CD4-positive, alpha-beta T cell treated with Interleukin-15 for 1 hour (primary cell): Measurements from ENCODE around the gene ATG3.
"Not testable (repeated sequence)": the region's sequence is repeated elsewhere in the genome, so short reads cannot be mapped to it uniquely, and the experiment has no call there.

ENCODE experiments used
- DNase-seq: peaks from one replicate; pipeline ENCODE4 v3.0.0-alpha.2; 2020

Gene ATG3

GRCh38 chr3:112560721-112561483 is 860 bp downstream of the ATG3 start:
- DNase-seq, result peak; percentile 59

GRCh38 chr3:112560307-112560706 is 1.5 kb downstream of the ATG3 start:
- no peak for DNase-seq

- DNase-seq, result no peak
Measured at GRCh38 chr3:112557976-112558375, 3.8 kb downstream of the ATG3 start.

- DNase-seq, result no peak
Measured at GRCh38 chr3:112555535-112556170, 6.1 kb downstream of the ATG3 start.

- DNase-seq, result no peak
Measured at GRCh38 chr3:112550859-112551258, 10.9 kb downstream of the ATG3 start.

- no peak for DNase-seq
Measured at GRCh38 chr3:112546216-112546759, 15.5 kb downstream of the ATG3 start.

- no peak for DNase-seq
Measured at GRCh38 chr3:112539825-112540650, 21.7 kb downstream of the ATG3 start.

GRCh38 chr3:112531358-112531781 is 30.4 kb downstream of the ATG3 start:
- no peak for DNase-seq

GRCh38 chr3:112530573-112530972 is 31.2 kb downstream of the ATG3 start:
- no peak for DNase-seq

- not testable (repeated sequence) for DNase-seq
Measured at GRCh38 chr3:112524127-112524526, 37.6 kb downstream of the ATG3 start.

GRCh38 chr3:112519424-112520001 is 42.2 kb downstream of the ATG3 start:
- DNase-seq, result no peak

GRCh38 chr3:112518970-112519369 is 42.8 kb downstream of the ATG3 start:
- DNase-seq, result not testable (repeated sequence)

- DNase-seq, result no peak
Measured at GRCh38 chr3:112514527-112515128, 47.1 kb downstream of the ATG3 start.

GRCh38 chr3:112512320-112512719 is 49.4 kb downstream of the ATG3 start:
- no peak for DNase-seq

GRCh38 chr3:112508860-112509259 is 52.9 kb downstream of the ATG3 start:
- no peak for DNase-seq

GRCh38 chr3:112508261-112508660 is 53.5 kb downstream of the ATG3 start:
- DNase-seq, result no peak

- DNase-seq, result no peak
Measured at GRCh38 chr3:112505907-112506306, 55.9 kb downstream of the ATG3 start.

- no peak for DNase-seq
Measured at GRCh38 chr3:112504123-112504522, 57.6 kb downstream of the ATG3 start.

- no peak for DNase-seq
Measured at GRCh38 chr3:112503304-112503972, 58.3 kb downstream of the ATG3 start.

- DNase-seq, result no peak
Measured at GRCh38 chr3:112500621-112501020, 61.1 kb downstream of the ATG3 start.

- DNase-seq, result peak; percentile 33
Measured at GRCh38 chr3:112498914-112499711, 62.6 kb downstream of the ATG3 start, which contains the start of gene BTLA. TSS of gene BTLA (minus strand) at chr3:112499472. CDS start at chr3:112499358, 114 bp downstream.
